Mesothelial cell of epicardium (in vitro differentiated cells): ENCODE results near the gene MYL3. TPM values are rescaled to one million over a fixed set of nuclear protein-coding genes. Genes with fewer than 3 reads are reported as not detected.

Experiments used
- DNase-seq, 2 experiments: peaks; one replicate each; pipeline ENCODE4 v3.0.0; 2021; ENCODE audit warnings: low spot score in 2 of 2; ENCODE audit not compliant: unreplicated experiment in 2 of 2
- H3K27ac Mint-ChIP-seq: 2 replicates; pipeline ENCODE4 v1.8.0; 2021; ENCODE audit warnings: mixed read lengths
- H3K27me3 Mint-ChIP-seq: 2 replicates; pipeline ENCODE4 v1.8.0; 2021; ENCODE audit warnings: low read depth, mixed read lengths
- H3K36me3 Mint-ChIP-seq: 2 replicates; pipeline ENCODE4 v1.8.0; 2021; ENCODE audit warnings: mixed read lengths
- H3K4me1 Mint-ChIP-seq: 2 replicates; pipeline ENCODE4 v1.8.0; 2021; ENCODE audit warnings: mixed read lengths
- H3K4me3 Mint-ChIP-seq: 2 replicates; pipeline ENCODE4 v1.8.0; 2021; ENCODE audit warnings: mild to moderate bottlenecking, moderate library complexity, mixed read lengths
- H3K9me3 Mint-ChIP-seq: 2 replicates; pipeline ENCODE4 v1.8.0; 2021; ENCODE audit warnings: mixed read lengths
- total RNA-seq: library from RNA; stranded (reverse); gene quantifications from 3 replicates; pipeline ENCODE4 v1.2.1, GENCODE V29; 2021
- TF ChIP-seq, protein P1 (sequence below): fragments of 200-600 bp; sonication (generic); IDR thresholded peaks from one replicate; pipeline ENCODE4 v1.5.0; 2021; ENCODE audit warnings: antibody characterized with exemption; ENCODE audit not compliant: unreplicated experiment

The MYL3 gene
- total RNA-seq, 1 donor from 2014 or later, result 5.3 TPM

DNA sequence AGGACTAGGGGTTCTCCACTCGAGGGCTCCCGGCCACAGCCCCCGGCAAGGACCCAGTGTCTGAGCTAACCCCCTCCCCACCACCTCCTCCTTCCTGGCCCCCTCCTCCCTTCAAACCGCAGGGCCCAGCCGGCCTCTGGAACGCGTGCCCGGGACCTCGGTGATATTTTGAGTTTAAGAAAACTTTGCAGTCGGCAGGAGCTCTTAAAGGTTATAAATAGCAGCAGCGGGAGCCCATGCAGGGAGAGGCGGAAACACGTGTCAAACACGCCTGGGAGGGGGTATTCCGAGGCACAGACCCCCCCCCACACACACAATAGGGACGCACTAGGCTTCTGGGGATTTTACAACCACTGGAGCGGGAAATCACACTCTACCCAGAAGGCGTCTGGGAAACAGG lies 11.2 kb upstream of the MYL3 start:
- Mint-ChIP-seq H3K27ac (peak overlapping the region; percentile 61), H3K4me3 (no peak overlapping the region), H3K36me3 (no peaks in the 10 kb centered on the region), H3K9me3 (no peaks in the 10 kb centered on the region), H3K4me1 (peaks cover 26% of the 10 kb centered on the region), H3K27me3 (no peaks in the 10 kb centered on the region)
- TF ChIP-seq, protein P1, sequence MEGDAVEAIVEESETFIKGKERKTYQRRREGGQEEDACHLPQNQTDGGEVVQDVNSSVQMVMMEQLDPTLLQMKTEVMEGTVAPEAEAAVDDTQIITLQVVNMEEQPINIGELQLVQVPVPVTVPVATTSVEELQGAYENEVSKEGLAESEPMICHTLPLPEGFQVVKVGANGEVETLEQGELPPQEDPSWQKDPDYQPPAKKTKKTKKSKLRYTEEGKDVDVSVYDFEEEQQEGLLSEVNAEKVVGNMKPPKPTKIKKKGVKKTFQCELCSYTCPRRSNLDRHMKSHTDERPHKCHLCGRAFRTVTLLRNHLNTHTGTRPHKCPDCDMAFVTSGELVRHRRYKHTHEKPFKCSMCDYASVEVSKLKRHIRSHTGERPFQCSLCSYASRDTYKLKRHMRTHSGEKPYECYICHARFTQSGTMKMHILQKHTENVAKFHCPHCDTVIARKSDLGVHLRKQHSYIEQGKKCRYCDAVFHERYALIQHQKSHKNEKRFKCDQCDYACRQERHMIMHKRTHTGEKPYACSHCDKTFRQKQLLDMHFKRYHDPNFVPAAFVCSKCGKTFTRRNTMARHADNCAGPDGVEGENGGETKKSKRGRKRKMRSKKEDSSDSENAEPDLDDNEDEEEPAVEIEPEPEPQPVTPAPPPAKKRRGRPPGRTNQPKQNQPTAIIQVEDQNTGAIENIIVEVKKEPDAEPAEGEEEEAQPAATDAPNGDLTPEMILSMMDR, result no peak
- DNase-seq, result no peak

DNA sequence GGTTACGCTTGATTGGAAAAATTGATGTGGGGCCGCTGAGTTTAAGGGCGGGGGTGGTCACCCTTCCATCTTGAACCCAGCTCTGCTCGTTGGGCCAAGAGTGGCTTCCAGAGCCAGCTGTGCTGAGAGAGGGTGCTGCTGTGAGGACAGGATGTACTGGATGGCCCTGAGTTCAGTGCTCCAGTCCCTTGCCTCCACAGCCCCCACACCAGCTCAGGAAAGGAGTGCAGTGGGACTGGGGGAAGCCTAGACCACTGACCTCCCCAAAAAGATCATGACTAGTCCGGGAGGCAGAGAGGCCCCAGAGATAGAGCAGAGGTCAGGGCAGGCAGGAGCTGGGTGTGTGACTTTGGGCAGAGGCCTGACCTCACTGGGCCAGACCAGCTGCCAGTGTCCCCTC lies 10.3 kb upstream of the MYL3 start:
- DNase-seq, result no peak
- Mint-ChIP-seq H3K9me3 (no peaks in the 10 kb centered on the region), H3K27ac (no peak overlapping the region), H3K36me3 (no peaks in the 10 kb centered on the region), H3K4me1 (peaks cover 18% of the 10 kb centered on the region), H3K27me3 (no peaks in the 10 kb centered on the region), H3K4me3 (no peak overlapping the region)
- TF ChIP-seq, protein P1, result no peak

DNA sequence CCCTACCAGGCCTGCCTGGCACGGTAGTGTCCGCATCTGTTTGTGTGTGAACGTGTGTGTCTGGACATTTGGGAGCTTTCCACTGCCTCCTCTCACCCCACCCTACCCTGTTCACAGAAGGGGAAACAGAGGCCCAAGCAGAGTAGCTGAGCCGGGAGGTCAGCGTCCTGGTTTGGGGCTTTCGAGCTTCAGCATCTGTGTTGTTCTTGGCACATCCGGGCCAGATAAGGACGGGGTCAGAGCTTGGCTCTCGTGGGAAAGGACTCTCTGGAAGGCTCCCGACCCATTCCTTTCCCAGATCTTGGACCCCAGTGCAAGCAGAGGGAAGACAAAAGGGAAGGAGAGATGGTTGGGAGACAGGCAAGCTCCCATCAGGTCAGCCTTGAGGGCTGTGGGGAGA lies 8.0 kb upstream of the MYL3 start:
- H3K27ac Mint-ChIP-seq, result no peak overlapping the region
- H3K4me1 Mint-ChIP-seq, result peaks cover 15% of the 10 kb centered on the region
- no peak overlapping the region for H3K4me3 Mint-ChIP-seq
- no peak for DNase-seq
- TF ChIP-seq, protein P1, result no peak
- H3K9me3 Mint-ChIP-seq, result no peaks in the 10 kb centered on the region
- no peaks in the 10 kb centered on the region for H3K36me3 Mint-ChIP-seq
- no peaks in the 10 kb centered on the region for H3K27me3 Mint-ChIP-seq

DNA sequence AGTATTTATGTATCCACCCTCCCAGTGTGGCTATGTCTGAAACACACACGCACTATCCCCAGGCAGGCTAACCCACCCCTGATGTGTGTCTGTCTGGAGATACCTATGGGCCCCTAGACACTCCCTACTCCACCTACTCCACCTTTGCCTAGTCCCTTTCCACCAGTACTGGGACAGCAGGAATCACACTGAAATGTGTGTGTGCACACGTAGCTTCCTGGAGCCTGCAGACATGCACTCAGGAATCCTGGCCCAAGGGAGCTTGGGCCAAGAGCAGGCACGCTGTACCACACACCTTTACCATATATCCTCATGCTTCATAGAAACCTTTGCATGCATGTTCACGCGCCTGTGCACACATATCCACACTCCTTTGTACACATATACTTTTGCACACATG lies 7.4 kb upstream of the MYL3 start:
- H3K36me3 Mint-ChIP-seq, result no peaks in the 10 kb centered on the region
- DNase-seq, result no peak
- H3K4me1 Mint-ChIP-seq, result peaks cover 15% of the 10 kb centered on the region
- H3K9me3 Mint-ChIP-seq, result no peaks in the 10 kb centered on the region
- TF ChIP-seq, protein P1, result no peak
- H3K27me3 Mint-ChIP-seq, result no peaks in the 10 kb centered on the region
- no peak overlapping the region for H3K27ac Mint-ChIP-seq
- no peak overlapping the region for H3K4me3 Mint-ChIP-seq

DNA sequence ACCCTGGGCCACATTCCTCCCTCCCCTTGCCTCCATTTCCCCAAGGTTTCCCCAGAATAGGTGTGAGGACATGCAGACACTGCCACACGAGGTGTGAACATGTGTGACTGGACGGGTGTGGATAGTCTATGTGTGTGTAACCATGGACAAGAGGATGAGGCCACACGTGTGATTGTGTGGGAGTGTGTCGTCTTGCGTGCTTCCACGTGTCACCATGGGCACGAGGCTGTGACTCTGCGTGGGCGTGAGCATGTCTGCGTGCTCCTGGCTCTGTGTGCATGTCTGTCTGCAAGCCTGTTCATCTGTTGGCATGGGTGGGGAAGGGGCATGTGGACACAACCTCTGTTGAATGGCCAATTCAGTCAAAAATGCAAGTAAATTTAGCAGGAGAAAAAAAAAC lies 6.2 kb upstream of the MYL3 start:
- H3K4me3 Mint-ChIP-seq, result no peak overlapping the region
- TF ChIP-seq, protein P1, result no peak
- H3K36me3 Mint-ChIP-seq, result no peaks in the 10 kb centered on the region
- H3K4me1 Mint-ChIP-seq, result peaks cover 24% of the 10 kb centered on the region
- H3K9me3 Mint-ChIP-seq, result no peaks in the 10 kb centered on the region
- no peaks in the 10 kb centered on the region for H3K27me3 Mint-ChIP-seq
- no peak for DNase-seq
- no peak overlapping the region for H3K27ac Mint-ChIP-seq

DNA sequence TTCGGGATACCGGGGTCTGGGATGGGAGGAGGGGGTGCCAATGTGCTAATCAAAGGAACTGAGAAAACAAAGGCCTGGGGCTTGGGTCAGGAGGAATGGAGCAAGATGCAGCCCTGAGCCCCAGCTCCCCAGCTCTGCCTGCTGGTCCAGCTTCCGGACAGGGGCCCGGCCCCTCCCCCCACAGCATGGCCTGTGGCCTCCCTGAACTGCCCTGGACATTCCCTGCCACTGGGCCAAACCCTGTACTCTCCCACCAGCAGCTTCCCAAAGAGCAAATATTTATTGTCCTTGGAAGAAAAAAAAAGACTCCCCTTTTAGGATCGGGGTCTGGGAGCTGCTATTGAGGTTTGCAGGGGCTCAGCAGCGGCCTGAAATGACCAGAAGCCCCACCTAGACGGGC lies 5.7 kb upstream of the MYL3 start:
- Mint-ChIP-seq H3K27me3 (no peaks in the 10 kb centered on the region), H3K4me1 (peaks cover 21% of the 10 kb centered on the region)
- TF ChIP-seq, protein P1, result no peak

More for the DNA sequence above, 5.7 kb upstream of the MYL3 start:
- Mint-ChIP-seq H3K9me3 (no peaks in the 10 kb centered on the region), H3K4me3 (no peak overlapping the region), H3K27ac (no peak overlapping the region), H3K36me3 (no peaks in the 10 kb centered on the region)
- DNase-seq, result no peak
